ENCODE data around the gene ENOX1.

Gene ENOX1

GRCh38 chr13:43783820-43784219 is 3.0 kb downstream of the ENOX1 start:
- no peak for DNase-seq (ENCODE audit: low read depth)
- no peak overlapping the region for H3K4me3 ChIP-seq (ENCODE audit: control insufficient read depth, low read depth, low read length)
- TF ChIP-seq CTCF (IDR thresholded peaks at IDR 0.05; ENCODE audit: control insufficient read depth, insufficient read depth, low read depth, low read length, missing control alignments): no peak

- H3K4me3 ChIP-seq (ENCODE audit: control insufficient read depth, low read depth, low read length): no peak overlapping the region
- no peak for DNase-seq (ENCODE audit: low read depth)
- TF ChIP-seq CTCF (IDR thresholded peaks at IDR 0.05; ENCODE audit: control insufficient read depth, insufficient read depth, low read depth, low read length, missing control alignments): no peak
These were observed 4.1 kb downstream of the ENOX1 start for GRCh38 chr13:43782686-43783085.

- no peak for TF ChIP-seq CTCF (IDR thresholded peaks at IDR 0.05; ENCODE audit: control insufficient read depth, insufficient read depth, low read depth, low read length, missing control alignments)
- H3K4me3 ChIP-seq (ENCODE audit: control insufficient read depth, low read depth, low read length): no peak overlapping the region
- DNase-seq (ENCODE audit: low read depth): no peak
These were observed 6.1 kb downstream of the ENOX1 start for GRCh38 chr13:43780666-43781065.

GRCh38 chr13:43776501-43777079 is 10.2 kb downstream of the ENOX1 start:
- H3K4me3 ChIP-seq (ENCODE audit: control insufficient read depth, low read depth, low read length): no peak overlapping the region
- no peak for TF ChIP-seq CTCF (IDR thresholded peaks at IDR 0.05; ENCODE audit: control insufficient read depth, insufficient read depth, low read depth, low read length, missing control alignments)
- no peak for DNase-seq (ENCODE audit: low read depth)

- no peak for TF ChIP-seq CTCF (IDR thresholded peaks at IDR 0.05; ENCODE audit: control insufficient read depth, insufficient read depth, low read depth, low read length, missing control alignments)
- DNase-seq (ENCODE audit: low read depth): no peak
- no peak overlapping the region for H3K4me3 ChIP-seq (ENCODE audit: control insufficient read depth, low read depth, low read length)
These were observed 10.8 kb downstream of the ENOX1 start for GRCh38 chr13:43776006-43776405.

GRCh38 chr13:43773602-43774001 is 13.2 kb downstream of the ENOX1 start:
- TF ChIP-seq CTCF (IDR thresholded peaks at IDR 0.05; ENCODE audit: control insufficient read depth, insufficient read depth, low read depth, low read length, missing control alignments): no peak
- no peak overlapping the region for H3K4me3 ChIP-seq (ENCODE audit: control insufficient read depth, low read depth, low read length)
- no peak for DNase-seq (ENCODE audit: low read depth)

GRCh38 chr13:43770871-43771270 is 15.9 kb downstream of the ENOX1 start:
- TF ChIP-seq CTCF (IDR thresholded peaks at IDR 0.05; ENCODE audit: control insufficient read depth, insufficient read depth, low read depth, low read length, missing control alignments): no peak
- DNase-seq (ENCODE audit: low read depth): no peak

More at GRCh38 chr13:43770871-43771270, 15.9 kb downstream of the ENOX1 start:
- H3K4me3 ChIP-seq (ENCODE audit: control insufficient read depth, low read depth, low read length): no peak overlapping the region

All from AG09309 (cell line).